ENCODE results near the gene ABHD17A. TPM values are rescaled to one million over a fixed set of nuclear protein-coding genes. Genes with fewer than 3 reads are reported as not detected.

Gene ABHD17A
- polyA plus RNA-seq, 1 donor (not counting 4 experiments of a cell fraction or from before 2014, with no cell fraction given): 27.2 TPM

- no peak for DNase-seq (ENCODE audit: low read depth, low spot score)
- Histone ChIP-seq H3K9ac (ENCODE audit: control insufficient read depth, extremely low read depth, insufficient read depth, low read length) (peak overlapping the region; percentile 84), H3K79me2 (ENCODE audit: control insufficient read depth, insufficient read depth, low read length) (peaks cover 58% of the 10 kb centered on the region), H3K4me2 (ENCODE audit: control insufficient read depth, extremely low read depth, insufficient read depth, low read depth, low read length) (peak overlapping the region; percentile 92), H4K20me1 (ENCODE audit: control insufficient read depth, extremely low read depth, insufficient read depth, low read length) (peaks cover 20% of the 10 kb centered on the region), H3K4me1 (ENCODE audit: control insufficient read depth, extremely low read depth, insufficient read depth, low read length) (peaks cover 41% of the 10 kb centered on the region), H3K27ac (ENCODE audit: control insufficient read depth, insufficient read depth, low read length) (peak overlapping the region; percentile 58), H3K4me3 (ENCODE audit: control insufficient read depth in 2 of 3, extremely low read depth in 1 of 3, insufficient read depth in 2 of 3, low read depth in 1 of 3, low read length in 3 of 3) (peak overlapping the region; percentile 76 to 92 (median 88)), H3K27me3 (ENCODE audit: control insufficient read depth, extremely low read depth, insufficient read depth, low read length) (no peaks in the 10 kb centered on the region), H3K36me3 (ENCODE audit: control insufficient read depth in 2 of 2, extremely low read depth in 1 of 2, insufficient read depth in 2 of 2, low read length in 2 of 2) (no peaks in the 10 kb centered on the region), H2AFZ (ENCODE audit: control insufficient read depth, low read length) (no peak overlapping the region), H3K9me1 (ENCODE audit: control insufficient read depth, extremely low read depth, insufficient read depth, low read length) (no peaks in the 10 kb centered on the region), H3K9me3 (ENCODE audit: control insufficient read depth, low read depth, low read length) (no peaks in the 10 kb centered on the region)
- no peak for FAIRE-seq
- dilution Hi-C loops (cut with MboI; ENCODE audit: extremely low pct_ligation_motif_present, low sequenced_read_pairs): no loop called here
- TF ChIP-seq EZH2 (IDR thresholded peaks at IDR 0.05; ENCODE audit: low read length): no peak
- TF ChIP-seq, protein P1, sequence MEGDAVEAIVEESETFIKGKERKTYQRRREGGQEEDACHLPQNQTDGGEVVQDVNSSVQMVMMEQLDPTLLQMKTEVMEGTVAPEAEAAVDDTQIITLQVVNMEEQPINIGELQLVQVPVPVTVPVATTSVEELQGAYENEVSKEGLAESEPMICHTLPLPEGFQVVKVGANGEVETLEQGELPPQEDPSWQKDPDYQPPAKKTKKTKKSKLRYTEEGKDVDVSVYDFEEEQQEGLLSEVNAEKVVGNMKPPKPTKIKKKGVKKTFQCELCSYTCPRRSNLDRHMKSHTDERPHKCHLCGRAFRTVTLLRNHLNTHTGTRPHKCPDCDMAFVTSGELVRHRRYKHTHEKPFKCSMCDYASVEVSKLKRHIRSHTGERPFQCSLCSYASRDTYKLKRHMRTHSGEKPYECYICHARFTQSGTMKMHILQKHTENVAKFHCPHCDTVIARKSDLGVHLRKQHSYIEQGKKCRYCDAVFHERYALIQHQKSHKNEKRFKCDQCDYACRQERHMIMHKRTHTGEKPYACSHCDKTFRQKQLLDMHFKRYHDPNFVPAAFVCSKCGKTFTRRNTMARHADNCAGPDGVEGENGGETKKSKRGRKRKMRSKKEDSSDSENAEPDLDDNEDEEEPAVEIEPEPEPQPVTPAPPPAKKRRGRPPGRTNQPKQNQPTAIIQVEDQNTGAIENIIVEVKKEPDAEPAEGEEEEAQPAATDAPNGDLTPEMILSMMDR (optimal IDR thresholded peaks at IDR 0.05 in 1 of 3, IDR thresholded peaks at IDR 0.05 in 1 of 3, conservative IDR thresholded peaks at IDR 0.05 in 1 of 3; ENCODE audit: extremely low read depth in 1 of 3, insufficient read depth in 2 of 3, low read length in 3 of 3): no peak
Measured at GRCh38 chr19:1861599-1862031, 23.7 kb downstream of the ABHD17A start.

DNA sequence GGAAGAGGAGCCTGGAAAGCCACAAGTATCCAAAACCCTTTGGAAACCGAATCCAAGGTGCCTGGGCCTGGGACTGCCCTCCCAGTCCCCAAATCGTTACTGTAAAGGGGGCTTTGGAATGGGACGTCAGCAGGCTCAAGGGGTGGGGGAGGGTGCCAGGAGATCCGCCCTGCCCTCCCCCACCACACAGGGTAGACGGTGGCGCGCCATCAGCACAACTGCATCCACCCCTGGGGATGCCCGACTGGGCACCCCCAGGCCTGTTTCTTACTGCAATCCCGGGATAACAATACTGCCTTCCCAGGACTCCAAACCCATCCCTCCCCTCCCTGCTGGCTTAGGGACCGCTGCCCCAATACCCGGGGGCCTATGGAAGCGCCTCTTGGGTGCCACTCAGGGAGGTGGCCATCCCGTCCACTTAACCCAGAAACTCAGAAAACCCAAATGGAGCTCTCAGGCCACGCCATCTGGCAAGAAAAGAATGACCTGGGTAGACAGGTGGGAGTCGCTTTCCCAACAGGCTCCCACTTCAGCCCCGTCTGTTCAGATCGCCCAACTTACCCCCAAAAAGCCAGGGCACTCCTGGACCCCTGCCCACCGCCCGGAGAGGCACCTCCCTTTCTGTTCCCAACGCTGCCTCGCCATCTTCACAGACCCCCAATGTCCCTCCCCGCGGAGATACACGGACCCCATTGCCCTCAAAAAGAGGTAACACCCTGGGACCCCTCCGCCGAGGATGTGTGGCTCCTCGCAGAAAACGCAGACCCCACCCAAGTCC, 24.3 kb downstream of the ABHD17A start:
- DNase-seq (ENCODE audit: low read depth, low spot score): no peak

More for the DNA sequence above, 24.3 kb downstream of the ABHD17A start:
- dilution Hi-C loops (cut with MboI; ENCODE audit: extremely low pct_ligation_motif_present, low sequenced_read_pairs): no loop called here
- no peak for TF ChIP-seq EZH2 (IDR thresholded peaks at IDR 0.05; ENCODE audit: low read length)
- TF ChIP-seq, protein P1 (optimal IDR thresholded peaks at IDR 0.05 in 1 of 3, IDR thresholded peaks at IDR 0.05 in 1 of 3, conservative IDR thresholded peaks at IDR 0.05 in 1 of 3; ENCODE audit: extremely low read depth in 1 of 3, insufficient read depth in 2 of 3, low read length in 3 of 3): no peak
- FAIRE-seq: no peak
- H3K9me1 ChIP-seq (ENCODE audit: control insufficient read depth, extremely low read depth, insufficient read depth, low read length): no peaks in the 10 kb centered on the region
- H3K79me2 ChIP-seq (ENCODE audit: control insufficient read depth, insufficient read depth, low read length): peaks cover 64% of the 10 kb centered on the region
- no peaks in the 10 kb centered on the region for H3K36me3 ChIP-seq (ENCODE audit: control insufficient read depth in 2 of 2, extremely low read depth in 1 of 2, insufficient read depth in 2 of 2, low read length in 2 of 2)
- no peaks in the 10 kb centered on the region for H3K9me3 ChIP-seq (ENCODE audit: control insufficient read depth, low read depth, low read length)
- peak overlapping the region; percentile 92 for H3K4me2 ChIP-seq (ENCODE audit: control insufficient read depth, extremely low read depth, insufficient read depth, low read depth, low read length)
- peak overlapping the region; percentile 57 for H3K27ac ChIP-seq (ENCODE audit: control insufficient read depth, insufficient read depth, low read length)
- H3K27me3 ChIP-seq (ENCODE audit: control insufficient read depth, extremely low read depth, insufficient read depth, low read length): no peaks in the 10 kb centered on the region
- H2AFZ ChIP-seq (ENCODE audit: control insufficient read depth, low read length): no peak overlapping the region
- peaks cover 47% of the 10 kb centered on the region for H3K4me1 ChIP-seq (ENCODE audit: control insufficient read depth, extremely low read depth, insufficient read depth, low read length)
- peaks cover 20% of the 10 kb centered on the region for H4K20me1 ChIP-seq (ENCODE audit: control insufficient read depth, extremely low read depth, insufficient read depth, low read length)
- peak overlapping the region; percentile 76 to 92 (median 88) for H3K4me3 ChIP-seq (ENCODE audit: control insufficient read depth in 2 of 3, extremely low read depth in 1 of 3, insufficient read depth in 2 of 3, low read depth in 1 of 3, low read length in 3 of 3)
- H3K9ac ChIP-seq (ENCODE audit: control insufficient read depth, extremely low read depth, insufficient read depth, low read length): peak overlapping the region; percentile 84
